Hippocampal formation (tissue), 2 donors: ENCODE measurements around the gene HLCS.
"Not testable (repeated sequence)": the region's sequence is repeated elsewhere in the genome, so short reads cannot be mapped to it uniquely, and the experiment has no call there.

Source experiments
- DNase-seq, 2 donors: peaks; one replicate each; lab custom pipeline; 2025; lab: John Stamatoyannopoulos, UW

Gene HLCS

DNA sequence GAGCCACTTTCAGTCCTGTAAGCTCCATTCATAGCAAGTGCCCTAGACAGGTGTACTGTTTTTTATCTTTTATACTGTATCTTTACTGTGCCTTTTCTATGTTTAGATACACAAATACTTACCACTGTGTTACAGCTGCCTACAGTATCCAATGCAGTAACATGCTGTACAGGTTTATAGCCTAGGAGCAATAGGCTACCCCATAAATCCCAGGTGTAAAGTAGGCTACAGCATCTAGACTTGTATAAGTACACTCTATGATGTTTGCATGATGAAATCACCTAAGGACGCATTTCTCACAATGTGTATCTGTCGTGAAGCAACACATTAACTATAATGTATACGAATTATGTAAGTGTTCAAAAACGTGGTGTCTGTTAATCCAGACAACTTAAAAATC, 10.7 kb downstream of the HLCS start:
- DNase-seq: no peak

DNA sequence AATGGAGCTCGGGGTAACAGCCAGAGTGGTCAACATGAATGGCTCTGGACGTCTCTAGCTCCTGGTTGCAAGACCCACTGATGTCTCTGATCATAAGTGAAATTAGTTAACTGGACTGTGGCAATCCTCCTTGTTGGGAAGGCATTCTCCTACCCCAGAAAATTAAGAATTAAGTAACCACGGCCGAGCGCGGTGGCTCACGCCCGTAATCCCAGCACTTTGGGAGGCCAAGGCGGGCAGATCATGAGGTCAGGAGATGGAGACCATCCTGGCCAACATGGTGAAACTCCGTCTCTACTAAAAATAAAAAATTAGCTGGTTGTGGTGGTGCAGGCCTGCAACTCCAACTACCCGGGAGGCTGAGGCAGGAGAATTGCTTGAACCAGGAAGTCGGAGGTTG, 14.1 kb downstream of the HLCS start:
- not testable (repeated sequence) for DNase-seq

DNA sequence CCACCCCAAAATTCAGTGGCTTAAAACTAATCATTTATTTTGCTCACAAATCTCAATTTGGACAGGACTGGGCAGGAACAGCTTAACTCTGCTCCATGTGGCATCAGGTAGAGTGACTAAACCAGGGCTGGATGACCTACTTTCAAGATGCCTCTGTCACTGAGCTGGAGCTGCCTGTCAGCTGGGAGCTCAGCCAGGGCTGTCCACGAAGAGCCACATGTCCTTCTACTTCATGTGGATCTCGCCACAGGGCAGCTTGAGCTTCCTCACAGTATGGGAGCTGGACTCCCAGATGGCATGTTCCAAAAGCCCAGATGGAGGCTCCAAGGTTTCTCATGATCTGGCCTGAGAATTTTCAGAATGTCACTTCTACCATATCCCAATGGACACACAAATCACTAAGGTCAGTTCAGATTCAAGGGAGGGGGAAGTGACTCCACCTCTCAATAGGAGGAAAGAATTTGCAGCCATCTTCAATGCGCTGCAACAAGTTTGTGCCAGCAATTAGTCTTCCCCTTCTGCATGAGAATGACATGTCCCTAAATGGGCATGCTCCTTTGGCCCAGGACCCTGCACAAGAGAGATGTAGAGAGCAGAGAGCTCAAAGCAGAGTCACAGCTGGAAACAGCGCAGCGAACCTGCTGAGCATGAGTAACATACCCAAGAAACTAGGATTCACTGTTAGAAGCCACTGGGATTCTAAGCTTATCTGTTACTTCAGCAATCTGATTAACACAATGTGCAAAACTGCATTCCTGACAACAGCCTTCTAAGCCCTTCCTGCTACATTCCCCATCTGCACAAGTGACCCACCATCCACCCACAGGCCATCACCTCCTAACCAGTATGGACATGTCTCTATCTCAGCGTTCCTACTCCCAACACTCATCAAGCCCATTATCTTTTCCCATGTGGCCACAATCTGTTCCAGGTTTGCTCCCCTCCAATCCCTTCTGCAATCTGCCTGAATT, 17.0 kb downstream of the HLCS start:
- no peak for DNase-seq

DNA sequence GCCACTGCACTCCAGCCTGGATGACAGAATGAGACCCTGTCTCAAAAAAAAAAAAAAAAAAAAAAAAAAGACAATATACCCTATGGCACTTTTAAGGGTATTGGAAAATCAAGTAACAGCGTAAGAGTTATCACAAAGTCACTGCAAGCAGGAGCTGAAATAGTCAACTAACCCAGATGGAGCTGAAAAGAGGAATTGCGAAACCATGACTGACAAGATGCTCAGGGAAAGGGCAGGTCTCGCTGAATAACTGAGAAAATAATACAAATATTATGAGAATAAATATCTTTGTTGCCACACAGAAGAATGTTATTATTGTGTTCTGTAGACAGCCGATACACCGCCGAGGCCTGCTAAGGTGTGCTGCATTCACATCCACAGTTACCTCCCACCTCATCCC, 17.8 kb downstream of the HLCS start:
- no peak for DNase-seq

DNA sequence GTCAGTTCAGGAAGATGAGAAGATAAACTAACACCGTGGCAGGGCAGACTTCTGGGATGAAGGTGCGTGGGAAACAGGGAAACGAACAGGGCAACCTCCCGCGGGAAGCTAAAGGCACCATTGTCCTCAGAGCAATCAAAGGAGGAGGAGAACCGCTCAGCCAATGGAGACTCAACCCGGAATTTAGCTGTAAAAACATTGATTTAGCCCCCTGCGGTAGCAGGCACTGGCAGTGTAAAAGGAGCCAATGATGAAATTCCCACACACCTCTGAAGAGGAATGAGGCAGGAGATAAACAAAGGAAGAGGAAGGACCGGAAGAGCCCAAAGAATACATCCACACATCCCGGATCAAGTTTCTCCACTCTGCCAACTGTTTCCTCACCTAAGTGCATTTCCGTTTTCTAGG, 19.5 kb downstream of the HLCS start:
- no peak for DNase-seq

DNA sequence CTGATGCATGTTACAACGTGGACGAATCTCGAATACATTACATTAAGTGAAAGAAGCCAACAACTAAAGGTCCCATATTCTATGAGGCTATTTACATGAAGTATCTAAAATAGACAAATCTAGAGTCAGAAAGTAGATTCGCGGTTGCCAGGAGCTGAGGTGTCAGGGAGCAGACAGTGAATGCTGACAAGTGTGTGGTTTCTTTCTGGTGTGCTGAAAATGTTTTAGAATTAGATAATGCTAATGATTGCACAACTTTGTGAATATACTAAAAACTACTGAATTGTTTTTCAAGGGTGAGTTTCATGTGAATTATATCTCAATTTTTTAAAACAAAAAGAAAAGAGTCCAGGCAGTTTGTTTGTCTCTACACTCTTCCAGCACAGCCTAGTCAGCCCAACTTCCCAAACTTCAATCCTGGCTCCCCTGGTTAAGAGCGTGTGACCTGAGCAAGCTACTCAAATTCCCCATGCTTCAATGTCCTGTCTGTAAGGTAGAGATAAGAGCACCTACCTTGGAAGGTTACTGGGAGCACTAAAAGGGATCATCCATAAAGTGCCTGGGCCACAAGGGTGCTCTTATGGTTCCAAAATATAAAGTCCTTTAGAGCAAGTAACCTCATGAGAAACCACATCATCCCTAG, 20.9 kb downstream of the HLCS start:
- no peak for DNase-seq

DNA sequence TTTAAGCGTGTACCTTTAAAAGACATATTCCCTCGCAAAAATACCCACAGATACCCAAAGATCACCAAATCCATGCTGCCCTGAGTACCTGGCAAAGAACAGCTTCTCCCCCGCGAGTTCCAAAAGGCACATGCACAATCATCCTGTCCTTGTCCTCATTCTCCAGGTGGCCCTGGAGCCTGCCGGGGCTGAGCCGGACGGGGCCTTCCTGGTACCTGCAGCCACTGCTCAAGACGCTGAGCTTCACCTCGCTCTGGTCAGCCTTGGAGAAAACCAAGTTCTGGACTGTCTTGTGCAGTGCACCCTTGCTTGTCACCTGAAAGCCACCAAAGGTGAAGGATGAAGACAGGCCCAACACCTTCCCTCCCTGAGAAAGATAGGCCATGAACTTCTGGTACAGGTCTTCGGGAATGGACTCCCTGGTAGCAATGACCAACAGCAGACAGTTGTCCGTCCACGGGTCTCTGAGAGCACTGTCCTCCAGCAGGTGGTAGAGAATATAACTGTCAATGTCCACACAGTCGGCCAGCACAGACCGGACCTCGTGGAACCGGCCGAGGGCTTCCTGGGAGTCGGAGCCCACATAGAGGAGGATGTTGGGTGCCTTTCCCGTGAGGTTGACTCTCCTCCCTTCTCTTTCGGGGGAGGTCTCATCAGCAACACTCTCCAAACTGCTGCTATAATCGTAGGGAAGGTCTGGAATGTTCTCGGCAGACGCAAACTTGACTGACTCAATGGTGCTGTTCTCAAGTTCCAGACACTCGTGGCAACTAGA, 29.9 kb downstream of the HLCS start:
- no peak for DNase-seq

DNA sequence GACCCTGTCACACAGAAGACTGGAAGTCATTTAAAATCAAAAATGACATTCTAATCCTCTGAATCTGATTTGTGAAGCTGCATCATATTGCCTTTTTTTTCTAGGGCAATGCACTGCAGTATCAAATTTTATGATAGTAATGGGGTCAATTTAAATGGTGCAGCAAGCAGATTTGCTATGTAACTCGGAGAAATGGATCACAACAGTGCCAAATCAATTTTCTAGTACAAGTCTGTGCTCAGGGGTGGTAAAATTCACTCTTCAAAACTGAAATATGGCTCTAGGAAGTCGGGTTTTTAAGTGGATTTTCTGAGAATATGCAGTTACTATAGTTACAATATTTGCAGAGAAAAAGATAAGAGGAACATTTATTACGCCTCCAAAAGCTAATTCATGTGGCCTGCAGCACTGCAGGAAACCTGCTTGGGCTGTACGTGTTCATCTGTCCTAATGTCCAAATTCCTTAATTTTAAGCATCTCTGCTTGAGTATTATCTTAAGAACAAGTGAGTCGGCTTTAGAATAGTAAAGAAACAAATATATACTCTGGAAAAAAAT, 31.5 kb downstream of the HLCS start:
- no peak for DNase-seq

DNA sequence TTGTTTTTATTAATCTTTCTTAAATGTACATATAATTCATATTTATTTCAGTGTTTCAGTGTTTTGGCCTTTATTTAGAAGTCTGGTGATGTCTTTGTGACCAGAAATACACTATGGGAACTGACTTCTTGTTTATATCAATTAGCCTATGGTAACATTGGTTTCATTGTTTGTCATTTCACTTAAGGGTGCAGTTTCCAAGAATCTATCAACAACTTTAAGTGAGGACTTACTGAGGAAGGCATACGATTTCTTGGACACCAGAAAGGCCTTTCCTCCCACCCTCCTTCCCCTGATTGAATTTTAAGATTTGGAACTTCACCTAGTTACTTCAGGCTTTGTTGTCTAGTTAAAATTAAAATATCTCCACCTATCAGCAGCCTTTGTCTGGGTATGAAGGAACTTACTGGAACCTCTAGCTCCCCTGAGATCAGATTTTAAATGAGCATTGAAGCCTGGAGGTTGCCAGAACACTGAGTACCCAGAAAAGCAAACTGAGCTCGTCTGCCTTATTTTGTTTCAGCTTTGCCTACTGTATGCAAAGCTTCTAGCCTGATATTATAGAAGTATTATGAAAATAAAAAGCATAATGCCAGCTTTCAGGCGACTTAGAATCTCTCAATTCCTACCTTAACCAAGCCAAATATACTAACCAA, 34.2 kb downstream of the HLCS start:
- no peak for DNase-seq

DNA sequence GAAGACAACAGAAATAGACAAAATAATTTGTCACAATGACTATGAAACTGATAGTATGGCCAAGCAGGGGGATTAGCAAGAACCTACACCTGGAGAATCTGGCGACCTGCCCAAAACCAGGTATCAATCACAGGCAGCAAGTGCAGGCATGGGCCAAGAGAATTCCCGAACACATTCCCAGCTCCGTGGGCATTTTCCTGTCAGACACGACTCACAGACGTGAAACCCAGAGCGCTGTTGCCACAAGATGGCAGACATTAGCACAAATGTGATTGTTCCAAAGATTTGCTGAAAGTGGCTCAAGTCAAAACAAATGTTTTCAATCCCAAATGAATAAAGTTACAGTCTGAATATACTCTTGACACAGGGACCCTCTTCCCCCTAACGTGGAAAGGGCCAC, 36.8 kb downstream of the HLCS start:
- peak in 1 of 2 donors; percentile 14 for DNase-seq

DNA sequence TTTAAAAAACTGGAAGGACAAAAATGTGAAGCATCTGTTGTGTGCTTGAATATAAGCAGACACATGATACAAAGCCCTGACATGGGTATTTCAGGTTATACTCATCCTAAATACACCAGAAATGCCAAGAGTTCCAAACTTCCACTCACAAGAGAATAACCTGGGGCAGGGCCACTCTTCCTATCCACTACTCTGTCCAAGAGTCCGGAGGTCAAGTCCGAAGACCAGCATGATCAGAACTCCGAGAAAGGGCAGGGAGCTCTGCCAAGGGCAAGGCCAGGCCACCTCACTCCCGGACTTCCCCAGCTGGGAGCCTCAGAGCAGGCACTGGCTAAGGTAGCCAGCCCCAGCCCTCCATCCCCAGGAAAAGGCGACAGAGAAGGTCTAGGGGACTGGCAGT, 37.5 kb downstream of the HLCS start:
- DNase-seq: no peak

DNA sequence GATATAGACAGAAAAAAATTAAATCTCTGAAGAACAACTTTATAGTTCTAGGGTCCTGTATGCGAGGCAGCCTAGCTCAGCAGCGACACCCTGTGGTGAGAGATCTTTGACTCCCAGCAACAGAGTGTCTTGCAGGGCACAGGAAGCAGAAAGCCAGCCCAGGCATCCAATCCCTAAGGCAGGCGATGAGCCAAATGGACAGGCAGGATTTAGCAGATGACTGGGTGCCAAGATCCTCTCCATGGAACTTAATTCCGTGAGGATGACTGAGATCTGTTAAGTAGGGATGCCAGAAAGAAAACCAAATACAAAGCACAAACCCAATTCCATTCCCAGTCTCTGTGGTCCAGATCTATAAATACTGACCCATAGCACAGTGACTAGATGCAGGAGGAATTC, 38.8 kb downstream of the HLCS start:
- DNase-seq: peak; percentile 33 to 73

DNA sequence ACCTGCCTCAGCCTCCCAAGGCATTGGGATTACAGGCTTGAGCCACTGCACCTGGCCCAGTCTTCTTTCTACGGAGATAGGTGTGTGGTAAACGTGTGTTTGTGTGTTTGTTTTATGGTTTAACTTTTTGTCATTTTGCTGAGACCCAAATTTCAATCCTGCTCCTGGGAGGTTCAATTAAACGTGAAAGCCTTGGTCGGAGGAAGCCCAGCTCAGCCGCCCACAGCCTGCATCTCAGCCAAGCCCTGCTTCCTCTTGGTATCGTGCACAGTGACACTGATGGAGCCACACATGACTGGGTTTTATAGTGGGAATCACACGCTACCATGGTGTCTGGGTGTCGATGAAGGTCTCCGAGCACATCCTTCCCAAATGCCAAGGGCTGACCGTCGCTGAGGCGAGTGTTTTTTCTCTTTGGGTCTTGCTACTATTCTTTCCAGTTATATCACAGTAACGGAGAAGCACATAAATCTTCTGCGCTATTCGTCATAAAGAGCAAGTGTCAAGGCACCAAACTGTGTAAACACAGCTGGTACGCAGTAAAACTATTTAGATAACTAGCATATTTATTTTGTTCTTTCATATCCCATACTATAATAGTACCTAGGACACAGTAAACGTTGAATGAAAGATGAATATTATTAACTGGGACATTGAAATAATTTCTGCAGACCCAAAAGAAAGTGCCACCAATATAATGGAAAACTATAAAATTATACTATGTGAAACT, 39.3 kb downstream of the HLCS start:
- no peak for DNase-seq

DNA sequence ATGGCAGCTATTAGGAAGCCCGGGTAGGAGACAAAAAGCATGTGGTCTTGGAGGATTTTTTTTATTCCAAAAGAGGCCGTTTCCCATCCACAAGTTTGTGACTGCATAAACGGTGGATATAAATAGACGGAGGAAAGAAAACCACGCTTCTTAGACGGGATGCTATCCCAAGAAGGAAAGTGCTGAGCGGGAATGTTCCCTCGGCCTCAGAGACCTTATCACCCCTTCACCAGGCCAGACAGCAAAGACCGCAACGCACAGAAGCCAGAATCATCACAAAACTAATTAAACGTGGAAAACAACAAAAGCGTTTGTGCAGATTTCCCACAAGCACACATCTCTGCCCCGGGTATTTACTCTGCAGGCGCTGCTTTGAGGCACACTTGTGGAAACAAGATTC, 43.2 kb downstream of the HLCS start:
- no peak for DNase-seq

DNA sequence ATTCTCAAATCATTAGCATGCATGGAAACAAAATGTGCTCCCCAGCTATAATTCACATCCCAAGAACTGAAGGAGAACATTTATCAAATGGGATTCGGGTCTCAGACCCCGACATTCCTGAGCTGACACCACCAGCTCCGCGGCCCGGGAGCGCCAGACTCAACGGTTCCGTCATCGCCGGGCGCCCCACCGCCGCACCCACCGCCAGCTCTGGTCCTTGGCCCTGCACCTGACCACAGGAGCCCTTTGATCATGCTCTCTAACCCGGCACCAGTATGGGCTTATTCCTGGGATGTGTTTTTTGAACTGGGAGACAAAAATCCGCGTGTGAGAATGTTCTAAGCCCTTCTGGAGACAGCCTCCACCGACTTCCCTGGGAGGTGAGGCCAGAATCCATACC, 43.6 kb downstream of the HLCS start:
- DNase-seq: no peak

DNA sequence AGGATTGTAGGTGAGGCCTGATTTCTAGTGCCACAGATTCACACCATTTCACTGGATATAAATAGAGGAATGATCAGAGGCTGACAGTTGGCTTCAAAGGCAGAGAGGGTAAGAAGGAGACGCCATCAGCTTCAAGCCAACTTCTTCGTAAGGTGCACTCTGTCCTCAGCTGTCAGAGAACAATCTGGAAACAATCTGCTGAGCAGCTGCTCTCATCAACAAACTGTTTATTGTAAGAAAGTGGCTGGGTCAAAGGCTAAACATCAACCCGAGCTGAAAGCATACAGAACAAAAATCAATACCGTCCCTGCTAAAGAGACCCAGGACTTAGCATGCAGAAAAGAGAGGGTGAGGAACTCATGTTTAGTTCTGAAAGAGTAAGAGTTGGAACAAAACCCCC, 48.2 kb downstream of the HLCS start:
- DNase-seq: no peak

DNA sequence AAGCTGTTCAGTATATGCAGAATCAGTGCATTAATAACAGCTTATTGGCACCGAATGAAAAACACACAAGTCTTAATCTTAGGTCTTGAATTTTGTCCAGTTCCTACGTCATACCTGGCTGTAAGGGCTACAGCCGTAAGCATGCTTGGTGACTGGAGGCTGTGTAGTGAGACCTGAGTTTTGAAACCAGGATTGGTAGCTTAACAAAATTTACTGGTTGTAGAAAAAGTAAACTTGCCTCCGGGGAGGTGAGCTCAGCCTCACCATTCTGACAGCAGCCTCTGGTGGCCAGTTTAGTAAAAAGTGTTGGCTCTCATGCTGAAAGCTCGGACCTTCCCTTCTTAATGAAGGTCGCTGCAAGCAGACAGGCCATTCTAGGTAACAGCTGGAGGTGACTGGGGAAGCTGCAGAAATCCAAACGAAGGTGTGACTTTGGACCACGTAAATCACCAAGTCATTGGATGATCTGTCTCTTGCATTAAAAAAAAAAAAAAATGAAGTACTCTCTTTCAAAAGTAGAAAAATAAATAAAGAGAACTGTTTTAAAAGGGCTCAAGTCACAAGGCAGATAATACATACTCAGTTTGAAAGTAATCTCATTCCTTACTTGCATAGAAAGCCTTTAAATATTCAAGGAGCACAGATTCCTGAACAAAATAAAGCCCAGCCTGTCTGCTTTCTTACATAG, 48.9 kb downstream of the HLCS start:
- DNase-seq: peak; percentile 8 to 19

DNA sequence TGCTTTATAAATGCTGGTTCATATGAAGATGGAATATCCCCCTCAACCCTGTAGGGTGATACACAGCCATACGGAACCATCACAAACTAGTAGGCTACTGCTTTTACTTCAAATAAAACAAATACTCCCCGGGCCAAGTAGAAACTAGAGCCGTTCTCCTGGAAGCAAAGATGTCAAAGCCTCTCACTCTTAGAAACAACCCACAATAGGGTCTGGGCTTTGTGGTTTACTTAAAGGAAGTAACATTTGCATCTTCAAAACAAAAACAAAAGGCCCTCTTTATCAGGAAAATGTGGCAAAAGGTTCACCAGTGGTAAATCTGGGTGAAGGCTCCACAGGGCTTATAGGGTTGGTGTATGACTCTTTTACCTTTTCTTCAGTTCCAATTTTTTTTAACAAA, 49.8 kb downstream of the HLCS start:
- no peak for DNase-seq

DNA sequence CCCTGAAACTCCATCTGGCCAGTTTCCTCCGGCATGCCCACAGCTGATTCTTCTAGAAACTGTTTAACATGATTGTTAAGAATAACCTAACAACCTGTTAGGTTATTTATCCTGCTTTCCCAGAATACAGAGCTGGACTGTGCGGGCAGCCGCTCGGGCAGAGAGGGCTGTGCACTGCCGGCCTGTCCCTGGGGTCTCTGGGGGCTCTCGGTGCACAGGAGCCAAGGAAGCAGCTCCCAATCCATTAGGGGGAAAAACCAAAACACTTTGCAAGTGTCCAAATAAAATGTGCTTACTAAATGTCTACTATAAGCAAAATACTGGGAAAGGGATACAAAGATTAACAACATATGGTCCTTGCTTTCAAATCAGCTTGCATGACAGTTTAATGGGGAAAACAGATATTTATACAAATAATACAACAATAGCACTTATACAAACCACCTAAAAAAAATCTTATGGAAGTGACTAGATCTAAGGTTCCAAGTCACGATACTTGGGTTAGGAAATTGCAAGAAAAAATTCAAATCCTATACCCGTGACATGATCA, 50.7 kb downstream of the HLCS start:
- no peak for DNase-seq

DNA sequence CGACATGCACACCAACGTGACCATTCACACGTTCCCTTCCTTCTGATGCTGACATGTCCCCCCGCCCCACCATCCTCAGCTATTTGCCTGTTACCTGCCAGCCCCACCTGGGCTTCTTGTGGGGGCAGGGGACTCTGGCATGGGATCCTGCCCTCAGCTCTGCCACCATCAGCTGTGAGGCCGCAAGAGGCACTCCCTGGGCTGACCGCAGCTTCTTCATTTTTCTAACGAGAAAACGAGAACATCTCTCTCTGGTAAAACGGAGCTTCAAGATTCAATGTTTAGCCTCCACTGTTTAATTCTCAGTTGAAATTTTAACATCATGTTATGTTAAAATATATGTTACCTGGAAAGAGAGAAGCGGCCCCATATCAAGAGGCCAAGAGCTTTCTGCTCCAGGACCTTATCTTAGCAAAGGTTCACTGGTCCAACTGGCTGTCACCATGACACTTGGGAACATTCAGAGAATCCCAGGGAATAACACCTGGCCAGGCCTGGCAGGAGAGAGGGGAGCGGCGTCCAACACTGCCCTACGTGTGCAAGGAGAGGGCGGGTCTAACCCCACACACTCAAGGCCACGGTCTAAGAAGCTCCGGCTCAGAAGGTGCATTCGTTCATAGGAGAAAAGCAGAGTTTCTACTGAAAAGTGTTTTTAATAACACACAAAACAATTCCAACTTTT, 51.3 kb downstream of the HLCS start:
- no peak for DNase-seq
